ENCODE results near the gene NUMA1. TPM values are rescaled to one million over a fixed set of nuclear protein-coding genes. Genes with fewer than 3 reads are reported as not detected.

Gene NUMA1
- total RNA-seq, 2 experiments from 2014 or later: 156 to 221 TPM

- H3K27ac Mint-ChIP-seq: no peak overlapping the region
- CTCF ChIA-PET: interaction anchor here (1.3 to 3.6 kb wide), 10 partner anchors 11 to 452 kb away, joined by 3 to 31 read pairs (median 12); partner anchors contain the start of gene IL18BP
- DNase-seq (no peak), ATAC-seq (no peak)
- H3K27me3 Mint-ChIP-seq: no peaks in the 10 kb centered on the region
- no peaks in the 10 kb centered on the region for H3K9me3 Mint-ChIP-seq (ENCODE audit: low read depth)
- H3K4me3 Mint-ChIP-seq: no peak overlapping the region
- no peaks in the 10 kb centered on the region for H3K4me1 Mint-ChIP-seq
- H3K36me3 Mint-ChIP-seq: peaks cover 13% of the 10 kb centered on the region
Measured at GRCh38 chr11:71979602-71980001, 100.7 kb downstream of the NUMA1 start.

- Mint-ChIP-seq H3K4me3 (no peak overlapping the region), H3K36me3 (peaks cover 14% of the 10 kb centered on the region), H3K9me3 (ENCODE audit: low read depth) (no peaks in the 10 kb centered on the region), H3K27ac (no peak overlapping the region), H3K27me3 (no peaks in the 10 kb centered on the region), H3K4me1 (no peaks in the 10 kb centered on the region)
- no peak for ATAC-seq
- CTCF ChIA-PET: interaction anchor here (0.8 to 3.8 kb wide), 18 partner anchors 10 to 468 kb away, joined by 3 to 31 read pairs (median 10); partner anchors contain the start of gene IL18BP
- no peak for DNase-seq
Measured at GRCh38 chr11:71979094-71979493, 101.2 kb downstream of the NUMA1 start.

- H3K4me1 Mint-ChIP-seq: no peaks in the 10 kb centered on the region
- peaks cover 8% of the 10 kb centered on the region for H3K36me3 Mint-ChIP-seq
- DNase-seq: peak; percentile 74
- H3K9me3 Mint-ChIP-seq (ENCODE audit: low read depth): no peaks in the 10 kb centered on the region
- no peaks in the 10 kb centered on the region for H3K27me3 Mint-ChIP-seq
- H3K4me3 Mint-ChIP-seq: no peak overlapping the region
- peak; percentile 68 for ATAC-seq
- no peak overlapping the region for H3K27ac Mint-ChIP-seq
- CTCF ChIA-PET: interaction anchor here (0.8 to 3.8 kb wide), 36 partner anchors 8 to 469 kb away, joined by 3 to 31 read pairs (median 6); partner anchors contain the start of genes CLPB and IL18BP
Measured at GRCh38 chr11:71977743-71978418, 102.5 kb downstream of the NUMA1 start.

DNA sequence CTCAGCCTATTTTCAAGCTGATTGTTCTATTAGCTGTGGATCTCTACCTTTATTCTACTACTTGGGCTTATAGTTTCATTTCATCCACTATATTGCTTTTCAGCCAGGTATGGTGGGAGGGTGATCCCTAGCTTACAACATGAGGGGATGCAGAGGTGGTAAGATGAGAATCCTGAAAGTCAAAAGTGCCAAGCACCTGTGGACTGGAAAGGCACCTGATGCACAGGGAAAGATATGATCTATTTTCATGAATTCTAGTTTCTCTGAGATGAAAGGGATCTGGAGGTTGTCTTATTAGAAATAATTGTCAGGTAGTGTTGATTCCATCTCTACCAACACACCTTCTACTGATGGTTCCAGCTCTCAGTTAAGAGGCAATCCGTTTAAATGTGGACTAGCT, 103.3 kb downstream of the NUMA1 start:
- H3K9me3 Mint-ChIP-seq (ENCODE audit: low read depth): no peaks in the 10 kb centered on the region
- CTCF ChIA-PET: interaction anchor here (0.8 to 3.8 kb wide), 34 partner anchors 9 to 470 kb away, joined by 3 to 31 read pairs (median 5); partner anchors contain the start of genes CLPB and IL18BP
- H3K4me1 Mint-ChIP-seq: no peaks in the 10 kb centered on the region
- H3K36me3 Mint-ChIP-seq: peaks cover 4% of the 10 kb centered on the region
- no peak overlapping the region for H3K4me3 Mint-ChIP-seq
- H3K27ac Mint-ChIP-seq: no peak overlapping the region
- no peaks in the 10 kb centered on the region for H3K27me3 Mint-ChIP-seq
- DNase-seq: no peak
- no peak for ATAC-seq

DNA sequence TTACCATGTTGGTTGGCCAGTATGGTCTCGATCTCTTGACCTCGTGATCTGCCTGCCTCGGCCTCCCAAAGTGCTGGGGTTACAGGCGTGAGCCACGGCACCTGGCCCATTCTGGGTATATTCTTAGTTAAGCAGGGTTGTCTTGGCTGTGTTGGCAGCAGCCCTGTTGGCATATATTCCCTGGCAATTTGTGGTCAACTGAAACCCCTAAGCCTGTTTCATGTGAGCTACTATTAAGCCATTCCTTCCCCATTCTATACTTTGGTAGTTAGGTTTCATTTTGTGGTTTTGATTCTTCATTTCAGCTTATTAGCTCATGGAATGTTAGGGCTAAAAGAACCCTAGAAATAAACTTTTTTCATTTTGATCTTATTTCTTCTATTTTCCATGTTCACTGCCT, 103.8 kb downstream of the NUMA1 start:
- H3K4me3 Mint-ChIP-seq: no peak overlapping the region
- CTCF ChIA-PET: interaction anchor here (0.8 to 3.8 kb wide), 25 partner anchors 8 to 458 kb away, joined by 3 to 31 read pairs (median 6); partner anchors contain the start of genes CLPB and IL18BP
- H3K36me3 Mint-ChIP-seq: peaks cover 4% of the 10 kb centered on the region
- H3K9me3 Mint-ChIP-seq (ENCODE audit: low read depth): no peaks in the 10 kb centered on the region
- no peaks in the 10 kb centered on the region for H3K4me1 Mint-ChIP-seq
- ATAC-seq (no peak), DNase-seq (no peak)
- H3K27me3 Mint-ChIP-seq: no peaks in the 10 kb centered on the region
- no peak overlapping the region for H3K27ac Mint-ChIP-seq

GRCh38 chr11:71971680-71972079, 108.7 kb downstream of the NUMA1 start:
- H3K4me1 Mint-ChIP-seq: peaks cover 1% of the 10 kb centered on the region
- DNase-seq: no peak
- H3K36me3 Mint-ChIP-seq: peaks cover 10% of the 10 kb centered on the region
- no peak overlapping the region for H3K4me3 Mint-ChIP-seq
- CTCF ChIA-PET: interaction anchor here (0.6 to 1.3 kb wide), 3 partner anchors 11 to 274 kb away, joined by 3 to 4 read pairs (median 3); no protein-coding TSS in a partner anchor
- H3K27me3 Mint-ChIP-seq: no peaks in the 10 kb centered on the region
- H3K27ac Mint-ChIP-seq: no peak overlapping the region
- no peaks in the 10 kb centered on the region for H3K9me3 Mint-ChIP-seq (ENCODE audit: low read depth)
- no peak for ATAC-seq

- H3K36me3 Mint-ChIP-seq: peaks cover 24% of the 10 kb centered on the region
Measured at GRCh38 chr11:71964641-71965040, 115.7 kb downstream of the NUMA1 start.

GRCh38 chr11:71963468-71963867, 116.9 kb downstream of the NUMA1 start:
- no peak for ATAC-seq
- Mint-ChIP-seq H3K4me1 (peaks cover 13% of the 10 kb centered on the region), H3K9me3 (ENCODE audit: low read depth) (no peaks in the 10 kb centered on the region), H3K4me3 (no peak overlapping the region), H3K27me3 (no peaks in the 10 kb centered on the region), H3K27ac (no peak overlapping the region), H3K36me3 (peaks cover 24% of the 10 kb centered on the region)
- DNase-seq: no peak
- CTCF ChIA-PET: no interaction called here

More at GRCh38 chr11:71964641-71965040, 115.7 kb downstream of the NUMA1 start:
- H3K27ac Mint-ChIP-seq: no peak overlapping the region
- H3K4me1 Mint-ChIP-seq: peaks cover 13% of the 10 kb centered on the region
- H3K27me3 Mint-ChIP-seq: no peaks in the 10 kb centered on the region
- no peak for ATAC-seq
- CTCF ChIA-PET: interaction anchor here (2.0 kb wide), 1 partner anchor 13 kb away, joined by 7 read pairs; no protein-coding TSS in a partner anchor
- DNase-seq: no peak
- no peak overlapping the region for H3K4me3 Mint-ChIP-seq
- H3K9me3 Mint-ChIP-seq (ENCODE audit: low read depth): no peaks in the 10 kb centered on the region

DNA sequence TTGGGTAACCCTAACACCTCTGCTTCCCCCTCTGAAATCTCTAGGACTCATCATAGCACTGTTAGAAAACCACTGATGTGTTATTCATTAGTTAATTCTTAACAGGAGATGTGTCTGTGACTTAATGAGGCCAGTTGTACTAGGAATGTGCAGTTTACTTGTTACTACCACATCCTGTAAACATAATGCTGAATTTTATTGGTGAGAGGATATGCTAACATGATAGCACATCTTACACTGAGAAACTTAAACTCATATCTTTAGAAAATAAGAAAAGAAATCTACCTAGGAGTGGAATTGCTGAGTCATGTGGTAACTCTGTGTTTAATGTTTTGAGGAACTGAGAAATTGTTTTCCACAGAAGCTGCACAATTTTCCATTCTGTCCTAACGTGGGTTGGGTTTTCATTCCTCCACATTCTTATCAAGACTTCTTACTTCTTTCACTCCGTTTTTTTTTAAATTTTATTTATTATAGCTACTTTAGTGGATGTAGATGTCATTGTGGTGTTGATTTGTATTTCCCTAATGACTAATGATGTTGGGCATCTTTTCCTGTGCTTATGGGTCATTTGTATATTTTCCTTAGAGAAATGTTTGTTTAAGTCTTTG, 117.8 kb downstream of the NUMA1 start:
- Mint-ChIP-seq H3K27me3 (no peaks in the 10 kb centered on the region), H3K9me3 (ENCODE audit: low read depth) (no peaks in the 10 kb centered on the region), H3K4me3 (no peak overlapping the region), H3K4me1 (peaks cover 13% of the 10 kb centered on the region), H3K27ac (peak overlapping the region; percentile 56), H3K36me3 (peaks cover 21% of the 10 kb centered on the region)
- CTCF ChIA-PET: no interaction called here
- DNase-seq: no peak
- ATAC-seq: peak; percentile 81

DNA sequence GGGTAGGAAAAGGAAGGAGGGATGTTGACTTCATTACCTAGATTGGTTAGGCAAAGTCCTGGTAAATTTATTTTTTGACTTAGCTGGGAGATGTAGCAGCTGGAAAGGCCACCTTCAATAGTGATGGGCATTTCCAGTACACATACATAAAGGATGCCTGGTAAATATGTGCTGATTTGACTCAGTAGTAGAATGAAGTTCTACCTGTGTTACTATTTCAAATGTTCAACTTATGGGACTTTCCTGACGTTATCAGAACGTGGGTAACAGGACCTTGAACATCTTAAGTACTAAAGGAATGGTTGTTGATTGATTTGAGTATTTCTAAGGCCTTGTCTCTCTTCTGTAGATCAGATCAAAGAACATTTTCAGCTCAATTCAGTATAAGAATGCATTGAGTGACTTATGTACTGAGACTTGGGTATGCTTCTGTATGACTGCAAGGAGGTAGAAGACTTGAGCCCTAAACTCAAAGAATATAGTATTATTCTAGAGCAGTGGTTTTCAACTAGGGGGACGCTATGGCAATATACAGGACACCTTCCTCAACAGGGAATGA, 124.4 kb downstream of the NUMA1 start:
- peaks cover 6% of the 10 kb centered on the region for H3K36me3 Mint-ChIP-seq
- H3K4me1 Mint-ChIP-seq: no peaks in the 10 kb centered on the region
- no peaks in the 10 kb centered on the region for H3K9me3 Mint-ChIP-seq (ENCODE audit: low read depth)
- DNase-seq (no peak), ATAC-seq (no peak)
- no peak overlapping the region for H3K27ac Mint-ChIP-seq
- CTCF ChIA-PET: interaction anchor here (1.4 to 2.2 kb wide), 2 partner anchors 21 to 69 kb away, joined by 5 to 9 read pairs; no protein-coding TSS in a partner anchor
- no peak overlapping the region for H3K4me3 Mint-ChIP-seq
- H3K27me3 Mint-ChIP-seq: no peaks in the 10 kb centered on the region

Small RNA genes lying within 50 kb of the gene (microRNA-seq; reads per million reads assigned to microRNA genes)
- not detected for gene MIR3165

Other genes with a start within 250 kb of the NUMA1 start
- not detected for gene DEFB108B, start 247.3 kb downstream of the NUMA1 start, total RNA-seq
- not detected for gene DEFB131B, start 202.1 kb downstream of the NUMA1 start, total RNA-seq
- 10 to 100 TPM; 14.8 to 23.1 TPM for gene XNDC1N, start 151.9 kb downstream of the NUMA1 start, total RNA-seq
- gene RNF121, start 151.5 kb downstream of the NUMA1 start, total RNA-seq: 10 to 100 TPM; 30.7 to 38.7 TPM
- 10 to 100 TPM in 1 of 2 experiments, 1 to 10 TPM in 1; 7.0 to 11.2 TPM for gene IL18BP, start 81.6 kb downstream of the NUMA1 start, total RNA-seq
- gene LRRC51, start 308 bp upstream of the NUMA1 start, total RNA-seq: 1 to 10 TPM; 4.0 to 9.2 TPM
- gene LAMTOR1, start 22.8 kb upstream of the NUMA1 start, total RNA-seq: 10 to 100 TPM; 63.4 to 66.5 TPM
- under 1 TPM in 1 of 2 experiments, not detected in 1; 0.23 TPM for gene TOMT, start 25.4 kb upstream of the NUMA1 start, total RNA-seq
- 10 to 100 TPM; 53.8 to 63.6 TPM for gene ANAPC15, start 32.2 kb upstream of the NUMA1 start, total RNA-seq
- not detected for gene FOLR3, start 55.2 kb upstream of the NUMA1 start, total RNA-seq
- gene FOLR1, start 111.6 kb upstream of the NUMA1 start, total RNA-seq: not detected
- gene FOLR2, start 136.3 kb upstream of the NUMA1 start, total RNA-seq: not detected
- gene INPPL1, start 144.2 kb upstream of the NUMA1 start, total RNA-seq: 100 to 1,000 TPM; 152 to 157 TPM
- gene PHOX2A, start 163.6 kb upstream of the NUMA1 start, total RNA-seq: not detected